ENCODE results near the gene ZNF619. TPM values are rescaled to one million over a fixed set of nuclear protein-coding genes. Genes with fewer than 3 reads are reported as not detected.

Gene ZNF619
- total and polyA plus RNA-seq, 9 of the 15 experiments (the other 6 are each of a cell fraction or from before 2014, with no cell fraction given), result 1.3 to 9.1 (median 6.3) TPM

DNA sequence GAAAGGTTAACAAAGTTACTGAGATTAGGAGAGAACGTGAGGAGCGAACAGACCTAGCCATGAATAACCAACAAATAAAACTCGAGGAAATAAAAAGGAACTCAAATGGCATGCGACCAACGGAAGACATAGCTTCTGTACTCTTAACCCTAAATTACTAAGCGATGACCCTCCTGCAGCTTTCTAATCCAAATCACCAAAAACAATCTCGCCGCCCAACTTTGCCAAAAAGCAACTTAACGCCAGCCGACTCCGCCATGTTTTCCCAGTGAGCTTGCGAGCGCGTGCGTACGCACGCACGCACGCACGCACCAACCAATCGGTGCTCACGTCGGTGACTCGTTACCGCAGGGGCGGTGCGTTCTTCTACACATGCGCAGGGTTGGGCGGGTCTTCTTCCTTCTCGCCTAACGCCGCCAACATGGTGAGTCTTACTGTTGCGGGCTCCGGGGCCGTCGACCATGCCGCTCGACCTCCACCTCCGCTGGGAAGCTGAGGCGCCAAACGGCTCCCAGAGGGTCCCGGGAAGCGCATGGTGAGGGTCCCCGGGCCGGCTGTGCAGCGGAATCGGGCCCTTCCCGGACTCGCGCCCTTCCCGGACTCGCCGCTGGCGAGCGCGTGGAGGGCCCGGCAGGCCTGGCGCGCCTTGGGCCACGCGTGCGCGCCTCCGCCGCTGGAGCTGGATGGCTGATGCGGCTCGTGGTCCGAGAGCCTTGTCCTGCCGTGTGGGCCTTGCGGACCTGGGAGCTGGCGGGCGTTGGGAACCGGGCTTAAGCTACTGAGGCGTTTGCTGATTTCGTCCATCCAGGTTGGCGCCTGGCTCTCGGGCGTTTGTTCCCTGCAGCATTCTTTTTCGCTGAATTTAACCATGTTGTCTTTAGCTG is 19.7 kb upstream of the ZNF619 start, which contains the start of gene RPL14 (continued):
- peak; percentile 93 for TF ChIP-seq RBM22 (IDR thresholded peaks at IDR 0.05; ENCODE audit: low read depth, low read length, poor library complexity, severe bottlenecking)
- TF ChIP-seq, protein P1, sequence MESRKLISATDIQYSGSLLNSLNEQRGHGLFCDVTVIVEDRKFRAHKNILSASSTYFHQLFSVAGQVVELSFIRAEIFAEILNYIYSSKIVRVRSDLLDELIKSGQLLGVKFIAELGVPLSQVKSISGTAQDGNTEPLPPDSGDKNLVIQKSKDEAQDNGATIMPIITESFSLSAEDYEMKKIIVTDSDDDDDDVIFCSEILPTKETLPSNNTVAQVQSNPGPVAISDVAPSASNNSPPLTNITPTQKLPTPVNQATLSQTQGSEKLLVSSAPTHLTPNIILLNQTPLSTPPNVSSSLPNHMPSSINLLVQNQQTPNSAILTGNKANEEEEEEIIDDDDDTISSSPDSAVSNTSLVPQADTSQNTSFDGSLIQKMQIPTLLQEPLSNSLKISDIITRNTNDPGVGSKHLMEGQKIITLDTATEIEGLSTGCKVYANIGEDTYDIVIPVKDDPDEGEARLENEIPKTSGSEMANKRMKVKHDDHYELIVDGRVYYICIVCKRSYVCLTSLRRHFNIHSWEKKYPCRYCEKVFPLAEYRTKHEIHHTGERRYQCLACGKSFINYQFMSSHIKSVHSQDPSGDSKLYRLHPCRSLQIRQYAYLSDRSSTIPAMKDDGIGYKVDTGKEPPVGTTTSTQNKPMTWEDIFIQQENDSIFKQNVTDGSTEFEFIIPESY (CRISPR knock-in tag; IDR thresholded peaks at IDR 0.05), result peak; percentile 52; the same call in 1 of the 2 replicates
- TF ChIP-seq NBN (IDR thresholded peaks at IDR 0.05; ENCODE audit: low read depth), result peak; percentile 66; the same call in 1 of the 2 replicates
- peak; percentile 90 to 98 (median 97) for TF ChIP-seq YY1 (IDR thresholded peaks at IDR 0.05; ENCODE audit: borderline replicate concordance in 1 of 3, control insufficient read depth in 1 of 3, extremely low read depth in 1 of 3, insufficient read depth in 3 of 3, insufficient read length in 1 of 3, insufficient replicate concordance in 2 of 3, low read depth in 1 of 3, low read length in 2 of 3)
- TF ChIP-seq SMAD4 (CRISPR knock-in tag; conservative IDR thresholded peaks at IDR 0.05), result peak; percentile 71
- TF ChIP-seq, protein P2, sequence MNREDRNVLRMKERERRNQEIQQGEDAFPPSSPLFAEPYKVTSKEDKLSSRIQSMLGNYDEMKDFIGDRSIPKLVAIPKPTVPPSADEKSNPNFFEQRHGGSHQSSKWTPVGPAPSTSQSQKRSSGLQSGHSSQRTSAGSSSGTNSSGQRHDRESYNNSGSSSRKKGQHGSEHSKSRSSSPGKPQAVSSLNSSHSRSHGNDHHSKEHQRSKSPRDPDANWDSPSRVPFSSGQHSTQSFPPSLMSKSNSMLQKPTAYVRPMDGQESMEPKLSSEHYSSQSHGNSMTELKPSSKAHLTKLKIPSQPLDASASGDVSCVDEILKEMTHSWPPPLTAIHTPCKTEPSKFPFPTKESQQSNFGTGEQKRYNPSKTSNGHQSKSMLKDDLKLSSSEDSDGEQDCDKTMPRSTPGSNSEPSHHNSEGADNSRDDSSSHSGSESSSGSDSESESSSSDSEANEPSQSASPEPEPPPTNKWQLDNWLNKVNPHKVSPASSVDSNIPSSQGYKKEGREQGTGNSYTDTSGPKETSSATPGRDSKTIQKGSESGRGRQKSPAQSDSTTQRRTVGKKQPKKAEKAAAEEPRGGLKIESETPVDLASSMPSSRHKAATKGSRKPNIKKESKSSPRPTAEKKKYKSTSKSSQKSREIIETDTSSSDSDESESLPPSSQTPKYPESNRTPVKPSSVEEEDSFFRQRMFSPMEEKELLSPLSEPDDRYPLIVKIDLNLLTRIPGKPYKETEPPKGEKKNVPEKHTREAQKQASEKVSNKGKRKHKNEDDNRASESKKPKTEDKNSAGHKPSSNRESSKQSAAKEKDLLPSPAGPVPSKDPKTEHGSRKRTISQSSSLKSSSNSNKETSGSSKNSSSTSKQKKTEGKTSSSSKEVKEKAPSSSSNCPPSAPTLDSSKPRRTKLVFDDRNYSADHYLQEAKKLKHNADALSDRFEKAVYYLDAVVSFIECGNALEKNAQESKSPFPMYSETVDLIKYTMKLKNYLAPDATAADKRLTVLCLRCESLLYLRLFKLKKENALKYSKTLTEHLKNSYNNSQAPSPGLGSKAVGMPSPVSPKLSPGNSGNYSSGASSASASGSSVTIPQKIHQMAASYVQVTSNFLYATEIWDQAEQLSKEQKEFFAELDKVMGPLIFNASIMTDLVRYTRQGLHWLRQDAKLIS (CRISPR knock-in tag; IDR thresholded peaks at IDR 0.05), result peak; percentile 93; the same call in 1 of the 2 replicates
- TF ChIP-seq, protein P3, sequence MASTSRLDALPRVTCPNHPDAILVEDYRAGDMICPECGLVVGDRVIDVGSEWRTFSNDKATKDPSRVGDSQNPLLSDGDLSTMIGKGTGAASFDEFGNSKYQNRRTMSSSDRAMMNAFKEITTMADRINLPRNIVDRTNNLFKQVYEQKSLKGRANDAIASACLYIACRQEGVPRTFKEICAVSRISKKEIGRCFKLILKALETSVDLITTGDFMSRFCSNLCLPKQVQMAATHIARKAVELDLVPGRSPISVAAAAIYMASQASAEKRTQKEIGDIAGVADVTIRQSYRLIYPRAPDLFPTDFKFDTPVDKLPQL (IDR thresholded peaks at IDR 0.05; ENCODE audit: extremely low read depth, insufficient read length), result peak; percentile 77
- no peak; the same call in 1 of the 2 replicates for TF ChIP-seq GTF2F1 (IDR thresholded peaks at IDR 0.05; ENCODE audit: low read depth, low read length)
- peak; percentile 86; the same call in 1 of the 2 replicates for TF ChIP-seq ZNF224 (CRISPR knock-in tag; IDR thresholded peaks at IDR 0.05)
- TF ChIP-seq, protein P4, sequence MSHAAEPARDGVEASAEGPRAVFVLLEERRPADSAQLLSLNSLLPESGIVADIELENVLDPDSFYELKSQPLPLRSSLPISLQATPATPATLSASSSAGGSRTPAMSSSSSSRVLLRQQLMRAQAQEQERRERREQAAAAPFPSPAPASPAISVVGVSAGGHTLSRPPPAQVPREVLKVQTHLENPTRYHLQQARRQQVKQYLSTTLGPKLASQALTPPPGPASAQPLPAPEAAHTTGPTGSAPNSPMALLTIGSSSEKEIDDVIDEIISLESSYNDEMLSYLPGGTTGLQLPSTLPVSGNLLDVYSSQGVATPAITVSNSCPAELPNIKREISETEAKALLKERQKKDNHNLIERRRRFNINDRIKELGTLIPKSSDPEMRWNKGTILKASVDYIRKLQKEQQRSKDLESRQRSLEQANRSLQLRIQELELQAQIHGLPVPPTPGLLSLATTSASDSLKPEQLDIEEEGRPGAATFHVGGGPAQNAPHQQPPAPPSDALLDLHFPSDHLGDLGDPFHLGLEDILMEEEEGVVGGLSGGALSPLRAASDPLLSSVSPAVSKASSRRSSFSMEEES (CRISPR knock-in tag; IDR thresholded peaks at IDR 0.05), result 0 out of 2 replicates have a peak, but pooled peaks have one; percentile 4
- peak; percentile 97 for TF ChIP-seq TAF9B (IDR thresholded peaks at IDR 0.05; ENCODE audit: partially characterized antibody)
- TF ChIP-seq LCOR (CRISPR knock-in tag; IDR thresholded peaks at IDR 0.05), result 0 out of 2 replicates have a peak, but pooled peaks have one; percentile 42
- TF ChIP-seq MCM7 (IDR thresholded peaks at IDR 0.05), result no peak
- TF ChIP-seq FOXA3 (CRISPR knock-in tag; conservative IDR thresholded peaks at IDR 0.05 in 1 of 2, IDR thresholded peaks at IDR 0.05 in 1 of 2), result no peak; a peak in 1 of 4 replicates

All from K562 (cell line).